ENCODE results near the gene KCP.

Gene KCP

DNA sequence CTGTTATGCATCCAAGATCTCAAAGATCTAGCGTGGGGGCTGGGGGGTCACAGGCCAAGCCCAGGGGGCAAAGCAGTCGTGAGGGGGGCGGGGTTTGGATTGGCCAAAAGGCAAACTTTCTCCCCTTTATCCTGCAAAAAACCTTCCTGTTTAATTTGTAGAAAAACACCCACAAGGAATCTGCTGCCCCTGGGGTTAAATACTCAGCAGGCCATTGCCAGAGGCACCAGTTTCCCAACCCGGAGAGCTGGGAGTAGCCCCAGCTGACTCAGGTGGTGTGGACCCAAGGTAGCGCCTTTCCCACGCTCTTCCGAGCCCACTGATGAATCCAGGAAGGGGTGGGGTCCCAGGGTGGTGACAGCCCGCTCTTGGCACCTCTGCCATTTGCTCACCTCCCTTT, 21.4 kb downstream of the KCP start:
- TF ChIP-seq, protein P1, sequence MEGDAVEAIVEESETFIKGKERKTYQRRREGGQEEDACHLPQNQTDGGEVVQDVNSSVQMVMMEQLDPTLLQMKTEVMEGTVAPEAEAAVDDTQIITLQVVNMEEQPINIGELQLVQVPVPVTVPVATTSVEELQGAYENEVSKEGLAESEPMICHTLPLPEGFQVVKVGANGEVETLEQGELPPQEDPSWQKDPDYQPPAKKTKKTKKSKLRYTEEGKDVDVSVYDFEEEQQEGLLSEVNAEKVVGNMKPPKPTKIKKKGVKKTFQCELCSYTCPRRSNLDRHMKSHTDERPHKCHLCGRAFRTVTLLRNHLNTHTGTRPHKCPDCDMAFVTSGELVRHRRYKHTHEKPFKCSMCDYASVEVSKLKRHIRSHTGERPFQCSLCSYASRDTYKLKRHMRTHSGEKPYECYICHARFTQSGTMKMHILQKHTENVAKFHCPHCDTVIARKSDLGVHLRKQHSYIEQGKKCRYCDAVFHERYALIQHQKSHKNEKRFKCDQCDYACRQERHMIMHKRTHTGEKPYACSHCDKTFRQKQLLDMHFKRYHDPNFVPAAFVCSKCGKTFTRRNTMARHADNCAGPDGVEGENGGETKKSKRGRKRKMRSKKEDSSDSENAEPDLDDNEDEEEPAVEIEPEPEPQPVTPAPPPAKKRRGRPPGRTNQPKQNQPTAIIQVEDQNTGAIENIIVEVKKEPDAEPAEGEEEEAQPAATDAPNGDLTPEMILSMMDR (IDR thresholded peaks at IDR 0.05; ENCODE audit: insufficient read depth, low read length): no peak
- TF ChIP-seq SPI1 (IDR thresholded peaks at IDR 0.05; ENCODE audit: borderline replicate concordance, low read depth): no peak
- no peak for TF ChIP-seq GABPA (IDR thresholded peaks at IDR 0.05; ENCODE audit: low read depth)
- no peak for TF ChIP-seq POLR2AphosphoS5 (IDR thresholded peaks at IDR 0.05; ENCODE audit: low read depth)
- TF ChIP-seq, protein P2, sequence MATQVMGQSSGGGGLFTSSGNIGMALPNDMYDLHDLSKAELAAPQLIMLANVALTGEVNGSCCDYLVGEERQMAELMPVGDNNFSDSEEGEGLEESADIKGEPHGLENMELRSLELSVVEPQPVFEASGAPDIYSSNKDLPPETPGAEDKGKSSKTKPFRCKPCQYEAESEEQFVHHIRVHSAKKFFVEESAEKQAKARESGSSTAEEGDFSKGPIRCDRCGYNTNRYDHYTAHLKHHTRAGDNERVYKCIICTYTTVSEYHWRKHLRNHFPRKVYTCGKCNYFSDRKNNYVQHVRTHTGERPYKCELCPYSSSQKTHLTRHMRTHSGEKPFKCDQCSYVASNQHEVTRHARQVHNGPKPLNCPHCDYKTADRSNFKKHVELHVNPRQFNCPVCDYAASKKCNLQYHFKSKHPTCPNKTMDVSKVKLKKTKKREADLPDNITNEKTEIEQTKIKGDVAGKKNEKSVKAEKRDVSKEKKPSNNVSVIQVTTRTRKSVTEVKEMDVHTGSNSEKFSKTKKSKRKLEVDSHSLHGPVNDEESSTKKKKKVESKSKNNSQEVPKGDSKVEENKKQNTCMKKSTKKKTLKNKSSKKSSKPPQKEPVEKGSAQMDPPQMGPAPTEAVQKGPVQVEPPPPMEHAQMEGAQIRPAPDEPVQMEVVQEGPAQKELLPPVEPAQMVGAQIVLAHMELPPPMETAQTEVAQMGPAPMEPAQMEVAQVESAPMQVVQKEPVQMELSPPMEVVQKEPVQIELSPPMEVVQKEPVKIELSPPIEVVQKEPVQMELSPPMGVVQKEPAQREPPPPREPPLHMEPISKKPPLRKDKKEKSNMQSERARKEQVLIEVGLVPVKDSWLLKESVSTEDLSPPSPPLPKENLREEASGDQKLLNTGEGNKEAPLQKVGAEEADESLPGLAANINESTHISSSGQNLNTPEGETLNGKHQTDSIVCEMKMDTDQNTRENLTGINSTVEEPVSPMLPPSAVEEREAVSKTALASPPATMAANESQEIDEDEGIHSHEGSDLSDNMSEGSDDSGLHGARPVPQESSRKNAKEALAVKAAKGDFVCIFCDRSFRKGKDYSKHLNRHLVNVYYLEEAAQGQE (IDR thresholded peaks at IDR 0.05; ENCODE audit: insufficient replicate concordance, low read depth): no peak
- no peak for DNase-seq (ENCODE audit: low read depth in 1 of 2, low spot score in 1 of 2)
- Histone ChIP-seq H3K27me3 (ENCODE audit: insufficient read depth, poor library complexity, severe bottlenecking) (peaks cover 17% of the 10 kb centered on the region), H3K27ac (replicated peaks) (no peak overlapping the region), H3K4me3 (replicated peaks; ENCODE audit: insufficient read depth, low read length) (no peak overlapping the region)

GRCh38 chr7:128888756-128889095, 21.8 kb downstream of the KCP start:
- TF ChIP-seq GABPA (IDR thresholded peaks at IDR 0.05; ENCODE audit: low read depth) (no peak), POLR2AphosphoS5 (IDR thresholded peaks at IDR 0.05; ENCODE audit: low read depth) (no peak), SPI1 (IDR thresholded peaks at IDR 0.05; ENCODE audit: borderline replicate concordance, low read depth) (no peak)
- TF ChIP-seq, protein P1 (IDR thresholded peaks at IDR 0.05; ENCODE audit: insufficient read depth, low read length): no peak
- TF ChIP-seq, protein P2 (IDR thresholded peaks at IDR 0.05; ENCODE audit: insufficient replicate concordance, low read depth): no peak
- no peak overlapping the region for H3K27ac ChIP-seq (replicated peaks)

DNA sequence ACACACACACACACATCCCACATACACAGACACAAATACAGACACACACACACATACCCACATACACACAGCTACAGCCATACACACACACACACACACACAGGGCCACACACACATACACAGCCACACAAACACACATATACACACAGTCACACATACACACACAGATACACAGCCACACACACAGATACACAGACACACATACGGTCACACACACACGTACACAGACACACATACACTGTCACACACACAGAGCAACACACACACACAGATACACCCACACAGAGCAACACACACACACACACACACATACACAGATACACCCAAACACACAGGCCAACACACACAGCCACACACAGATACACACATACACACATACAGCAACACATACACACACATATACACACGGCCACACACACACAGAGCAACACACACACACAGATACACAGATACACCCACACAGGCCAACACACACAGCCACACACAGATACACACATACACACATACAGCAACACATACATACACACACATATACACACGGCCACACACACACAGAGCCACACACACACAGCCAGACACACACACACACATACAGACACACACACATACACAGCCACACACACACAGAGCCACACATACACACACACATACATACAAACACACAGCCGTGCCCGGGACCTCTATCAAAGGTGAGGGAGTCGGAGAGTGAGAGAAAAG, 22.3 kb downstream of the KCP start:
- no peak overlapping the region for H3K27ac ChIP-seq (replicated peaks)
- peaks cover 17% of the 10 kb centered on the region for H3K27me3 ChIP-seq (ENCODE audit: insufficient read depth, poor library complexity, severe bottlenecking)

More at GRCh38 chr7:128888756-128889095, 21.8 kb downstream of the KCP start:
- no peak for DNase-seq (ENCODE audit: low read depth in 1 of 2, low spot score in 1 of 2)
- Histone ChIP-seq H3K27me3 (ENCODE audit: insufficient read depth, poor library complexity, severe bottlenecking) (peaks cover 17% of the 10 kb centered on the region), H3K4me3 (replicated peaks; ENCODE audit: insufficient read depth, low read length) (no peak overlapping the region)

More for the DNA sequence above, 22.3 kb downstream of the KCP start:
- DNase-seq (ENCODE audit: low read depth in 1 of 2, low spot score in 1 of 2): no peak
- H3K4me3 ChIP-seq (replicated peaks; ENCODE audit: insufficient read depth, low read length): no peak overlapping the region
- TF ChIP-seq, protein P1 (IDR thresholded peaks at IDR 0.05; ENCODE audit: insufficient read depth, low read length): no peak
- TF ChIP-seq POLR2AphosphoS5 (IDR thresholded peaks at IDR 0.05; ENCODE audit: low read depth) (no peak), SPI1 (IDR thresholded peaks at IDR 0.05; ENCODE audit: borderline replicate concordance, low read depth) (no peak), GABPA (IDR thresholded peaks at IDR 0.05; ENCODE audit: low read depth) (no peak)
- TF ChIP-seq, protein P2 (IDR thresholded peaks at IDR 0.05; ENCODE audit: insufficient replicate concordance, low read depth): no peak
